Neural progenitor cell (in vitro differentiated cells): ENCODE data around the gene ALDH1B1.

Experiments
- CTCF ChIP-seq: fragments of 200-600 bp; sonication (generic); IDR thresholded peaks from 2 replicates; pipeline ENCODE4 v1.5.1; 2017; ENCODE audit warnings: antibody characterized with exemption, mild to moderate bottlenecking
- EZH2 ChIP-seq: fragments of 200-600 bp; sonication (generic); IDR thresholded peaks from 2 replicates; pipeline ENCODE4 v1.6.1; 2017; ENCODE audit warnings: antibody characterized with exemption, mild to moderate bottlenecking, moderate library complexity

GRCh38 chr9:38423273-38423972 is 30.9 kb downstream of the ALDH1B1 start:
- TF ChIP-seq EZH2 (no peak), CTCF (no peak)
